HG02970 (cell line): ENCODE results near the gene SLFN5.
"Not testable (repeated sequence)": the region's sequence is repeated elsewhere in the genome, so short reads cannot be mapped to it uniquely, and the experiment has no call there.

Experiments
- ATAC-seq: cut with Tn5 transposase; IDR thresholded peaks from one replicate; pipeline ENCODE4 v1.9.1; 2021; ENCODE audit warnings: mild to moderate bottlenecking, moderate library complexity, moderate number of reproducible peaks; ENCODE audit not compliant: unreplicated experiment, low FRiP score

The SLFN5 gene

DNA sequence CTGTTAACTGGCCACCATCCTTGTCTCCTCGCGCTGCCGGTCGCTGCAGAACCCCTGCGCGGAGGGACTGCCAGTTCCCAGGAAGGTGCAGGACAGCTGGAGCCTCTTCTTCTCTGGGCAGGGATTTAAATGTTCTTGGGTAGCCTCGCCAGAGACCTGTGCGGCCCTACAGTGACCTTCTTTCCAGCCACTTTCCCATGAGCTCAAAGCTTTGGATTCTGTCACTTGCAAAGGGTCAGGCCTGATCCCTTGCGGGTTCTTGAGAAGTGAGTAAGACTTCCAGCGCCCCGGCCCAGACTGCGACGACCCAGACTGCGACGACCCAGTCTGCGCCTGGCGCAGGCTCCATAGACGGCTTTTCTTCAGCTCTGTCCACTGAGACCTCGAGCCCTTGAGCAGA is 1.4 kb upstream of the SLFN5 start:
- ATAC-seq = no peak

DNA sequence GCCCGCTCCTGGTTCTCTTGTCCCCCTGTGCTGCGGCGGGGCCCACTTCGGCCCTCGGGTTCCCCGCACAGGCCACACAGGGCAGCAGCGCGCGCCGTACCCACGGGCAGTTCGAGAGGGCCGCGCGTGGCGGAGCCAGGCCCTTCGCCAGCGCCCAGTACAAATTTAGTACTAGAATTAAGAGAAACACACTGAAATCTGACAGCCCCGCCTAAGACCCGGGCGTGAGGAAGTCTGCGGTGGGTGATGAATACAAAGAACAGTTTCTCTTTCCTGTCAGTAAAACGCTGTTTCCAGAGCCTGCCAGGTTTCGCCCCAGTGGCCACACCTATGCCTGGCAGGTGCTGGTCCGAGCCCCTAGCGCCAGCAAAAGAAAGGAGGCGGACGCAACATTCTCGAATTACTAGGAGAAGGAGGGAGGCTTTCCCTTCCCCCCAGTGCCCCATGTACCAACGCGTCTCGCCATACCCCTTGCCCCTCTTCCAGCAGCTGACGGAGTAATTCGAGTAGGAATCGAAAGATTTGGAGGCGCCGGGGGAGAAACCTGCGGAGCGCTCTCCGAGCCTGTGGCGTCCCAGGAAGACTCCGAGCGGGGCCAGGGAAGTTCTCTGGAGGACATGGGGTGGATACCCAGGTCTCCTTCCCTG is 591 bp upstream of the SLFN5 start:
- ATAC-seq = no peak

DNA sequence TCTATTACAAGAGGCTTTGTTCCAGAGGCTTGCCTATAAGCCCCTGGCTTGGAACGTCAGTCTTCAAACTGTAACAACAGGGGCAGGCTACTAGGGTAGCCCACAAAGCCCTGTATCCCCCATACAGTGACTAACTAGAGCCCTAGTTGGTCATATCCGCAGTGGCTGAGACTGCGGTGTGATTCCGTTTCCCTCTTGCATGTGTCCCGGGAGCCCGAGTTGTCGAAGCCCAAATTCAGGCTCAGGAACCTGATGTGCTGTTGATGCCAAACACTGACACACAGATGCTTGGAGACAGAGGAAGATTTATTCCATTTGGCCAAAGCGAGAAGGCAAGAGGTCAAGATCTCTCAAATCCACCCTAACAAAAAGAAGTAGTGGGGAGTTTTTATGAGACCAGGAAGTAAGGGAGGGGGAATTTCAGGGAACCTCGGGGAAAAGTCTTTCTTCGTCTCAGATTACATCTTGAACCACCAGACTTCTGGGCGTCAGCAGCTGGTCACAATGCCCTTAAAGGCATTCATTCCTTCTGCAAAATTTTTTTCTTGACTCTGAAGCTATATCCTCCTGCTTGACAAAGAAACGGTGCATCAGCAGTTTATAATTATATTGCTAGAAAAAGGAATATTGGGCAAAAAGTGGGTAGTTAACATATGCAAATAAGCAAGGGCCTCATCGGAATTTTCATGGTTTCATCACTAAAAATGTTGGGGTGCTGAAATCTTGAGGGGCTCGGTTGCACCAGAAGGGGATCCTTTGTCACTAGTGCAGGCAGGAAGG is 879 bp downstream of the SLFN5 start:
- no peak for ATAC-seq

DNA sequence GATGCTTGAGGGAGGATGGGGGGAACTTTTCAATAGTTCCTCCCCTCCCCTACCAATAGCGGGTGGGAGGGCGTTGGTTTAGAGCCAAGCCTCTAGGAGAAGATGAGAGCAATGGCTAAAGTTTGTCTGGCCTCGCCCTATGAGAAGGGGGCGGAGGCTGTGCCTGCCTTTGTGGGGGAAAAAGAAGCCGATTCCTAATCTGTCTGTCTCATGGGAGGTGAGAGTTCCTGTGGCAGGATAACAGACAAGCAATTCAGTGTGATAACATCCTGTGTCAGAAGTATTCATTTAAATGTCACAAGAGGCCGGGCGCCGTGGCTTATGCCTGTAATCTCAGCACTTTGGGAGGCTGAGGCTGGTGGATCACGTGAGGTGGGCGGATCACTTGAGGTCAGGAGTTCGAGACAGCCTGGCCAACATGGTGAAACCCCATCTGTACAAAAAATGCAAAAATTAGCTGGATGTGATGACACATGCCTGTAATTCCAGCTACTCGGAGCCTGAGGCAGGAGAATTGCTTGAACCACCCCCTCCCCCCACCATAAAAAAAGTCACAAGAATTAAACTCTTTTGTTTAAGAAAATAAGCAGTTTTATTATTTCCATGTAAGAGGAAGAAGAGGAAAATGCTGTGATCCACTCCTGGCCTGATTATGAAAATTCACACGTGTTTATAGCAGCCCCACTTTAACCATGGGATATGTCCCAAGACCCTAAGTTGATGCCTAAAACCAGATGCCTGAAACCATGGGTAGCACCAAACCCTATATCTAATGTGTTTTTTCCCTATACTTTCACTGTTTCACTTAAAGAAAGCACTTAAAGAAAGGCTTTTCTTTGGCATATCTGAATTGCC is 1.7 kb downstream of the SLFN5 start:
- no peak for ATAC-seq

- no peak for ATAC-seq
Measured at GRCh38 chr17:35245196-35245486, 2.3 kb downstream of the SLFN5 start.

DNA sequence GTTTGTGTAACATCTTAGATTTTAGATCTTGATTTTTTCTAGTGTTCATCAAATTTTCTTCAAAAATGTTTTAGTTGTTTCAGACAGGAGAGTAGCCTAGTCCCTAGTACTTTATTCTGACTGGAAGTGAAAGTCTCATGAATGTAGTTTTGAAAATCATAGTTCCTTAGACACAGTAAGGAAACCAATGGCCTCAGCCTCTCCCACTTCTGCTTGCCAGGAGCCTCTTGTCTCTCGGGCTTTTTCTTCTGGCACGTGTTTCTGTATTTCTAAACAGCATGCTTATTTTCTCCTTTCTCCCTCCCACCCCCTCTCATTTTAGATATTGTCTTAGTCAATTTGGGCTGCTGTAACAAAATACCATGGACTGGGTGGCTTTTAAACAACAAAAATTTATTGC is 9.8 kb downstream of the SLFN5 start:
- ATAC-seq = no peak

DNA sequence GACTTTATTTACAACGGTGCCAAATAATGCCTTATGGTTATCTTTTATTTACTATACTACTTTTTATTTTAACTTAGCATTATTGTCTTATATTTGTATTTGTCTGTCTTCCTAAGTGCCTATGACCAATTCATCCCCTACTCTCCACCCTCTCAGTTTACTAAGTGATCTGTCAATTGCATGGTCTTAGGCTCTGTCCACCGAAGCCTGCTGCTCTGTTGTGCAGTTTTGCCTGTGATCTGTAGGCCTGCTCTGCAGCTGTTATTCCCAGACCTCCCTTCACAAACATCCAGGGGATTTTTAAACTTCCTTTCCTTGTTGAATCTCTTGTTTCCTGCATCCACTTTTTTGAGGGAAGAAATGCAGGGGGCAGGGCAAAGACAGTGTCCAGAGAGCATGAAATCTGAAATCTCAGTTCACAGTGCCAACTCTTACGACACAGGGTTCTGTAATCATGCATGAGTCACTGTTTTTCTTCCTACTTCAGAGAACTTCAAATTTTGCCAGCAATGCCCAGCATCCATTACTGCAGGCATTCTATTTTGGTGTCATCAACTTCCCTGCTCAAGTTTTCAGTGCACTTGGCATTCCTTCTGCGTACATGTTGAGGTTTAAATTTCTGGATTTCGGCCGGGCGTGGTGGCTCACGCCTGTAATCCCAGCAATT is 11.4 kb downstream of the SLFN5 start:
- ATAC-seq = no peak

DNA sequence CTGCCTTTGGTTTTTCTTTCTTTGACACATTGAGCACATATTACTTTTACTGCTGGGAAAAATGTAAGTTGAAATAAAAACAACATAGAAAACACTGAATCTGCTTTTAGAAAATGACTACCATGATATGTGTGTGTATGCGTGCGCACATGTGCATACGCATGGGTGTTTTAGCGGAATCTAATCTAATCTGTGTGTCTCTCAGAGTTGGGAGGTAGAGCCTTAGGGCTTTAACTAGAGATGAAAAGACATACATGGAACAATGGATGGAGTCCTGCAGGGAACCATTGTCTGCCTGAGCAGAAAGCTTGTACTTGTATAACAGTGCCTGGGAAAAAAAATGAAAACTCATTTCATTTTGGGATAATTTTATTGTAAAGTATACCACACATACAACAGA is 12.4 kb downstream of the SLFN5 start:
- no peak for ATAC-seq

- ATAC-seq = no peak
Measured at GRCh38 chr17:35256629-35257028, 13.8 kb downstream of the SLFN5 start.

DNA sequence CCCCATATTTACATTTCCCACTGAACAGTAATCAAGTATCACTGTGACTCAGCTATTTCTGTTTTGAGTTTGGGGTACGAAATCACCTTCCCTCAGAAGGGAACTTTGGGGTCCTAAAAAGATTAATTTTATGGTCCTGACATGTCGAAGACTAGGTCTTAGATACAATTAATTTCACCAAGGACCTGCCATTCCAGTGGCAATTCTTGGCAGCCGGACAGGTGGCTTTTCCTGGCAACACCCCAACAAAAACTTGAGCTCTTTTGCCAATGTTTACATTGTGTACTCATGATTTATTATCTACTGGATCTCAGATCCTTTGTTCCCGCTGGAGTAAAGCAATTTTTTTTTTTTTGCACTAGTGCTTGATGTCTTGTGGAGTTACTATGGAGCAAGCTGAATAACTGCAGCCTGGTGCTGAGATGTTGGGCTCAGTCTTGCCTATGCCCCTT is 14.4 kb downstream of the SLFN5 start:
- no peak for ATAC-seq

DNA sequence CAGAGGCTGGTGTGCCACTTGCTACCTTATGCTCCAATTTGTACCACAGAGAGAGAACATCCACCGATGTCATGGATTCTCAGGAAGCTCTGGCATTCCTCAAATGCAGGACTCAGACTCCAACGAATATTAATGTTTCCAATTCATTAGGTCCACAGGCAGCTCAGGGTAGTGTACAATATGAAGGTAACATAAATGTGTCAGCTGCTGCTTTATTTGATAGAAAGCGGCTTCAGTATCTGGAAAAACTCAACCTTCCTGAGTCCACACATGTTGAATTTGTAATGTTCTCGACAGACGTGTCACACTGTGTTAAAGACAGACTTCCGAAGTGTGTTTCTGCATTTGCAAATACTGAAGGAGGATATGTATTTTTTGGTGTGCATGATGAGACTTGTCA is 16.1 kb downstream of the SLFN5 start:
- no peak for ATAC-seq

DNA sequence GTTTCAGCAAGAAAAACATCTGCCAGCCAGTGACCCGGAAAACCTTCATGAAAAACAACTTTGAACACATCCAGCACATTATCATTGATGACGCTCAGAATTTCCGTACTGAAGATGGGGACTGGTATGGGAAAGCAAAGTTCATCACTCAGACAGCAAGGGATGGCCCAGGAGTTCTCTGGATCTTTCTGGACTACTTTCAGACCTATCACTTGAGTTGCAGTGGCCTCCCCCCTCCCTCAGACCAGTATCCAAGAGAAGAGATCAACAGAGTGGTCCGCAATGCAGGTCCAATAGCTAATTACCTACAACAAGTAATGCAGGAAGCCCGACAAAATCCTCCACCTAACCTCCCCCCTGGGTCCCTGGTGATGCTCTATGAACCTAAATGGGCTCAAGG is 22.2 kb downstream of the SLFN5 start:
- ATAC-seq = no peak

DNA sequence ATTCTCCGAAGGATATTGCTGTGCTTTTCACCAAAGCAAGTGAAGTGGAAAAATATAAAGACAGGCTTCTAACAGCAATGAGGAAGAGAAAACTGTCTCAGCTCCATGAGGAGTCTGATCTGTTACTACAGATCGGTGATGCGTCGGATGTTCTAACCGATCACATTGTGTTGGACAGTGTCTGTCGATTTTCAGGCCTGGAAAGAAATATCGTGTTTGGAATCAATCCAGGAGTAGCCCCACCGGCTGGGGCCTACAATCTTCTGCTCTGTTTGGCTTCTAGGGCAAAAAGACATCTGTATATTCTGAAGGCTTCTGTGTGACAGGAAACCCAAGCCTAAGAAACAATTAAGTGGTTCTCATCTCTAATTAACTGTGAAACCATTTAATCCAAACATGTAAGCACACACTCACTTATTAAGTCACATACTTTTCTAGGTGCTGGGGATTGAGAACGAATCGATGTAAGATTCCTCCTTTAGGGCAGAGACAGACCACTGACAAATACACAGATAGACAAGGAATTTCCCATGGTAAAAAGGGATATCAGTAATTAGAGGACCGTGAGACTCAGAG is 22.8 kb downstream of the SLFN5 start:
- ATAC-seq = no peak

DNA sequence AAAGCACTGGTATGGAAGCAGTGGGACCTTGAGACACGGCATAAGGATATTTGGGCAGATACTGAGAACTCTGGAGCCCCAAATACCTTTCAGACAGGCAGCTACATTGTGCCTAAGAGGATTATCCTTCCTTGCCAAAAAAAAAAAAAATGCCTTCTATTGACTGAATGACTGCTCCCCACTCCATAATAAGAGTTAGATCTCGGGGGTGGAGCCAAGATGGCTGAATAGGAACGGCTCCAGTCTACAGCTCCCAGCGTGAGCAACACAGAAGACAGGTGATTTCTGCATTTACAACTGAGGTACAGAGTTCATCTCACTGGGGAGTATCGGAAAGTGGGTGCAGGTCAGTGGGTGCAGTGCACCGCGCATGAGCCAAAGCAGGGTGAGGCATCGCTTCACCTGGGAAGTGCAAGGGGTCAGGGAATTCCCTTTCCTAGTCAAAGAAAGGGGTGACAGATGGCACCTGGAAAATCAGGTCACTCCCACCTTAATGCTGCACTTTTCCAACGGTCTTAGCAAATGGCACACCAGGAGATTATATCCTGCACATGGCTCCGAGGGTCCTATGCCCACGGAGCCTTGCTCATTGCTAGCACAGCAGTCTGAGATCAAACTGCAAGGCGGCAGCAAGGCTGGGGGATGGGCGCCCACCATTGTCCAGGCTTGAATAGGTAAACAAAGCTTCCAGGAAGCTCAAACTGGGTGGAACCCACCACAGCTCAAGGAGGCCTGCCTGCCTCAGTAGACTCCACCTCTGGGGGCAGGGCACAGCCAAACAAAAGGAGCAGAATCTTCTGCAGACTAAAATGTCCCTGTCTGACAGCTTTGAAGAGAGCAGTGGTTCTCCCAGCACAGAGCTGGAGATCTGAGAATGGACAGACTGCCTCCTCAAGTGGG is 31.5 kb downstream of the SLFN5 start:
- ATAC-seq = not testable (repeated sequence)

GRCh38 chr17:35278454-35278853 is 35.6 kb downstream of the SLFN5 start:
- not testable (repeated sequence) for ATAC-seq

GRCh38 chr17:35278876-35279275 is 36.0 kb downstream of the SLFN5 start:
- ATAC-seq = not testable (repeated sequence)

DNA sequence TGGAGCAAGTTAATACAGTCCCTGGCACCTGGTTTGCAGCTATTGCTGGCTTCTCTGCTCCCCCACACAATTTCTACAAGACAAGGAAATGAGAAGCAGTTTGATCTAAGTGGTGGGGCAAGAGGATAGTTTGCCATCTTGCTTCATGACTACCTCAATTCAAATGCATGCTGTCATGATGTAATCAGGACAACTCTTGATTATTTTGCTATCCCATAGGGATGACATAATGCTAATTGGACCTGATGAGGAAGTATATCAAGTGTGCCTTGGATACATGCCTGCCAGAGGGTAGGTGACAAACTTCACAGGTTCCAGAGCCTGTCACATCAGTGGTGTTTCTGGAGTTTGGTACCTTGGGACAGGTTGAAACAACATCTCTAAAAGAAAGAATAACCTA is 40.9 kb downstream of the SLFN5 start:
- no peak for ATAC-seq

- ATAC-seq = no peak
Measured at GRCh38 chr17:35284955-35285354, 42.1 kb downstream of the SLFN5 start.

GRCh38 chr17:35286120-35286781 is 43.4 kb downstream of the SLFN5 start:
- ATAC-seq = no peak
